Measurements from ENCODE around the gene MRPL24.

MRPL24 gene

DNA sequence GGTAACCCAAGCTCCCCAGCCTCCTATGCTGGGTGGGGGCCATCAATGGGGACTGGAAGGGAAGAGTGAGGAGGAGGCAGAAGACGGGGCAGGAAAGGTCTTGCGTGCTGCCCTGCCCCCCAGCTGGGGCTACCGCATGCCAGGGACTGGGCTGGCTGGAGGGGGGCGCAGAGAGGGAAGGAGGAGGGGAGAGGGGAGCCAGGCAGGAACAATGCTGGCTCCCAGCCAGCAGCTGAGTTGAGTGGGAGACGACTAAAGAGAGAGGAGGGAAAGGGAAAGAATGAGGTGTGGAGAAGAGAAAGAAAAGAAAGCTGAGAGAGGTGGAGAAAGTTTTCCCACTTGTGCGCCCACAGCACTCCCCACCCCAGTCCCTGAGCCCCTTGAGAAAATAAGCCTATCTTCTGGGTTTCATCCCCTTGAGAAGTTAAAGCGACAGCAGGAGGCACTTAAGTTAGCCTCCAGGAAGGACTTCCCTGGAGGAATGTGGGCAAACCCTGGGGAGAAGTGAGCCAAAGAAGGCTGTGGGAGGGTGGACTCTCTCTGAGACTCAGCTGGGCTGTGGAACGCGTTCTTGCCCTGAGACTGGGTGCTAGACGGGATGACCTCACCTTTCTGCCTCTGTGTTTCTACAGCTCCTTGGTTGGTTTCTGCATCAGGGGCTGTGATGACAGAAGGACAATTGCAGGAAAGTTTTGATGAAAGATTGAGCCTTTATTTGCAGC, 50.8 kb downstream of the MRPL24 start:
- no peak for DNase-seq

DNA sequence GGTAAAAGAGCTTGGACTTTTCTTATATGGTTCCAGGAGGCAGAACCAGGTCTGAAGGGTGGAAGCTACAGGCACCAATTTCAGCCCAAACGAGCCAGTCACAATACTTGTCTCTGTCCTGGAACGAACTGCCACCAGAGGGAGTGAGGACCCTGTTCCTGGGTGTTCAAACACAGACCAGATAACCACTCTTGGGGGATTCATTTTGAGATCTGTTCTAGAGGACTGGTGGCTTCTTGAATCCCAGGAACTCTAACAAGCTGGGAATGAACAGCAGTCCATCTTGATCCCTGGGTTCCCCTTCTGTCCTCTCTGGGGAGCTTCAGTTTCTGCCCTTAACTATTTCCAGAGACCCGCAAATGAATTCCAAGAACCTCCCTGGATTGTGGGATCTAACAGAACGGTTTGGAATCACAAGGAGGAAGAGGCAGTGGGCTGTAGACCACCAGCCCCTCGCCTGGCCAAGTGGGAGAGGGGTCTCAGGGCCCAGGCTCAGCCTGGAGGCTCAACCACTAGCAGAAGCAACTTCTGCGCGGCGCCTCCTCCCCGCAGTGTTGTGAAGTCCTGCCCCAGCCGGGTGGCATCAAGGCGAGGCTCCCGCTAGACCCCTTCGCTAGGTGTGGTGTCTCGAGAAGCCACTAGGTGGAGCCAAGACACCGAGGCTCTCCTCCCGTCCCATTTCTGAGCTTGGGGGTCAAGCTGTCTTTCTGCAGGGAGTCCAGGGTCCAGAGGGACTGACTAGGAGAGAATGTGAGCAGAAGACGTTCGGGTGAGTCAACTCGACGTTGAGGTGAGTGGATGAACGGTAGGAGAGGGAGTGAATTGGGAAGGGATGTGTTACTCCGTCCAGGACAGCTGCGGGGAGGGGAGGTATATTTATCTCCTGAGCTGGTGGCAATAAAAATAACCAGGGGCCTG, 51.6 kb downstream of the MRPL24 start:
- DNase-seq, result peak; percentile 64
